Caco-2 (cell line): Measurements from ENCODE around the gene THBS2. TPM values are rescaled to one million over a fixed set of nuclear protein-coding genes. Genes with fewer than 3 reads are reported as not detected.

ENCODE experiments used
- BruUV-seq: library from RNA; stranded (reverse); fragments of 400-500 nt; replicated peaks from 2 replicates; lab custom pipeline; 2021; lab: Mats Ljungman, UMichigan
- CTCF ChIA-PET: fragments of 300-600 bp; sonication (Branson Sonifier 250); formaldehyde crosslinking; loops from one replicate; lab custom pipeline; 2022; ENCODE audit warnings: antibody characterized with exemption; lab: Charles Lee
- POLR2A ChIA-PET: fragments of 300-600 bp; sonication (Branson Sonifier 250); formaldehyde crosslinking; loops from one replicate; lab custom pipeline; 2022; ENCODE audit warnings: antibody characterized with exemption; lab: Charles Lee
- DNase-seq, 2 experiments: peaks; one replicate each; pipeline versions ENCODE4 v3.0.0 to v3.0.0-alpha.2; 2020 to 2022
- H3K27me3 ChIP-seq: replicated peaks from 2 replicates; pipeline ENCODE4 v1.6.0; 2011; ENCODE audit warnings: low read length; ENCODE audit not compliant: control insufficient read depth, insufficient read depth
- H3K36me3 ChIP-seq: 2 replicates; pipeline ENCODE4 v1.5.1; 2011; ENCODE audit warnings: low read length; ENCODE audit not compliant: control insufficient read depth, insufficient read depth
- H3K4me1 ChIP-seq: fragments of 250-450 bp; sonication (Bioruptor Pico); 2 replicates; pipeline ENCODE4 v1.5.1; 2020; ENCODE audit warnings: mild to moderate bottlenecking
- H3K4me3 ChIP-seq: 2 replicates; pipeline ENCODE4 v1.5.1; 2011; ENCODE audit warnings: low read depth, mild to moderate bottlenecking, control low read depth, low read length
- H3K9me3 ChIP-seq: fragments of 250-450 bp; sonication (Bioruptor Pico); 2 replicates; pipeline ENCODE4 v1.5.1; 2020; ENCODE audit warnings: mild to moderate bottlenecking, moderate library complexity
- H3K27ac Mint-ChIP-seq: one replicate; pipeline ENCODE4 v1.8.0; 2022; ENCODE audit warnings: mixed read lengths; ENCODE audit not compliant: unreplicated experiment
- H3K27me3 Mint-ChIP-seq: one replicate; pipeline ENCODE4 v1.8.0; 2022; ENCODE audit warnings: mixed read lengths; ENCODE audit not compliant: insufficient read depth, unreplicated experiment
- H3K36me3 Mint-ChIP-seq: one replicate; pipeline ENCODE4 v1.8.0; 2022; ENCODE audit warnings: mild to moderate bottlenecking, mixed read lengths; ENCODE audit not compliant: insufficient read depth, unreplicated experiment
- H3K4me1 Mint-ChIP-seq: one replicate; pipeline ENCODE4 v1.8.0; 2022; ENCODE audit warnings: low read depth, mixed read lengths; ENCODE audit not compliant: unreplicated experiment
- H3K4me3 Mint-ChIP-seq: one replicate; pipeline ENCODE4 v1.8.0; 2022; ENCODE audit warnings: mild to moderate bottlenecking, moderate library complexity, mixed read lengths; ENCODE audit not compliant: unreplicated experiment
- H3K9me3 Mint-ChIP-seq: one replicate; pipeline ENCODE4 v1.8.0; 2022; ENCODE audit warnings: mixed read lengths; ENCODE audit not compliant: unreplicated experiment
- intact Hi-C: fragments of 100-400 bp; cut with micrococcal nuclease; formaldehyde crosslinking; loops from one replicate; pipeline ENCODE4 v1.10.0; 2022; ENCODE audit not compliant: unreplicated experiment
- total RNA-seq: library from RNA; stranded (reverse); gene quantifications from 2 replicates; pipeline ENCODE4 v1.2.3, GENCODE V29; 2022
- TF ChIP-seq, protein P1 (sequence below), 2 experiments: fragments of 200-600 bp in 1 of 2; IDR thresholded peaks; 1 replicate in 1 of 2; 2 replicates in 1 of 2; pipeline versions ENCODE4 v1.5.1 to v1.8.0; 2011 to 2022; ENCODE audit warnings: antibody characterized with exemption in 1 of 2, control low read depth in 1 of 2, inconsistent platforms in 1 of 2, low read depth in 1 of 2, low read length in 1 of 2, mild to moderate bottlenecking in 1 of 2, moderate library complexity in 1 of 2; ENCODE audit not compliant: insufficient read depth in 1 of 2, severe bottlenecking in 1 of 2, unreplicated experiment in 1 of 2

Gene THBS2
- total RNA-seq, 1 experiment from 2014 or later, result 0.07 TPM

DNA sequence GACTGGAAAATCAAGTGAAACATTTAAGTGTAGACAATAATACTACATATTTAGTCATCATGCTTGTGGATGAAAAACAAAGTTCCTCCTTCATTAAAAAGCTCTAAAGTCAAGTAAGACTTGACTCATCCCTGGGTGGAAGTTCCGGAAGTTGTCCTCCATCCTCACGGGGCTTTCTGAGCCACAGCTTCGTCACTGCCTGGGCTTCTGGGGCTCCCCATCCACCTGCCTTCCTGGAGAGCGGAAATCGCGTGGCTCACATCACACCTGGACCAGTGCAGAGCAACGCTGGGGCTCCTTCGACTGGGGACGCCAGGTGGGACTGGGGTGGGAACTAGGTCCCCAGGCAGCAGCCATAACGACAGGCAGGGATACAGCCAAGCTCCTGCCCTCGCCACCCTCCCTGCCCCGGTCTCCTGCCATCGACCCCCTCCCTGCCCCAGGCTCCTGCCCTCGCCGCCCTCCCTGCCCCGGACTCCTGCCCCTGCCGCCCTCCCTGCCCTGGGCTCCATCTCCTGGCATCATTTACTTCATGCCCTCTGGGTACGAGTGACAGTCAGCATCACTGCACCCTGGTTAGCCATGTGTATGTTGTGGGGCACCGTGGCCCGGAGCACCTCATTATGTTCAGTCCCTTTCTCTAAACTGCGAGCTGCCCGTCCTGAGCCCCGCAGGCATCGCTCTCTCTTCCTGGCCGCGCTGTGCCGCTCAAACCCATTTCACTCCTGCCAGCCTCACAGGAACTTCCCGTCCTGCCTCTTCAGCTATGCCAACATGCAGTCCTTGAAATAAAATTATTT is 12.9 kb downstream of the THBS2 start:
- peaks cover 3% of the 10 kb centered on the region for H3K9me3 Mint-ChIP-seq
- H3K27me3 Mint-ChIP-seq, result no peaks in the 10 kb centered on the region
- TF ChIP-seq, protein P1, sequence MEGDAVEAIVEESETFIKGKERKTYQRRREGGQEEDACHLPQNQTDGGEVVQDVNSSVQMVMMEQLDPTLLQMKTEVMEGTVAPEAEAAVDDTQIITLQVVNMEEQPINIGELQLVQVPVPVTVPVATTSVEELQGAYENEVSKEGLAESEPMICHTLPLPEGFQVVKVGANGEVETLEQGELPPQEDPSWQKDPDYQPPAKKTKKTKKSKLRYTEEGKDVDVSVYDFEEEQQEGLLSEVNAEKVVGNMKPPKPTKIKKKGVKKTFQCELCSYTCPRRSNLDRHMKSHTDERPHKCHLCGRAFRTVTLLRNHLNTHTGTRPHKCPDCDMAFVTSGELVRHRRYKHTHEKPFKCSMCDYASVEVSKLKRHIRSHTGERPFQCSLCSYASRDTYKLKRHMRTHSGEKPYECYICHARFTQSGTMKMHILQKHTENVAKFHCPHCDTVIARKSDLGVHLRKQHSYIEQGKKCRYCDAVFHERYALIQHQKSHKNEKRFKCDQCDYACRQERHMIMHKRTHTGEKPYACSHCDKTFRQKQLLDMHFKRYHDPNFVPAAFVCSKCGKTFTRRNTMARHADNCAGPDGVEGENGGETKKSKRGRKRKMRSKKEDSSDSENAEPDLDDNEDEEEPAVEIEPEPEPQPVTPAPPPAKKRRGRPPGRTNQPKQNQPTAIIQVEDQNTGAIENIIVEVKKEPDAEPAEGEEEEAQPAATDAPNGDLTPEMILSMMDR (IDR thresholded peaks at IDR 0.05; ENCODE audit: insufficient read depth in 1 of 2, low read depth in 1 of 2, low read length in 1 of 2, severe bottlenecking in 1 of 2, unreplicated experiment in 1 of 2), result no peak
- DNase-seq, result no peak
- CTCF ChIA-PET, result no interaction called here
- POLR2A ChIA-PET, result no interaction called here
- H3K27me3 ChIP-seq, result no peaks in the 10 kb centered on the region
- no peak overlapping the region for H3K4me3 ChIP-seq
- intact Hi-C loops, result no loop called here
- BruUV-seq, result no TSS peak
- H3K36me3 ChIP-seq, result no peaks in the 10 kb centered on the region
- no peaks in the 10 kb centered on the region for H3K36me3 Mint-ChIP-seq
- H3K4me3 Mint-ChIP-seq, result no peak overlapping the region
- no peaks in the 10 kb centered on the region for H3K4me1 Mint-ChIP-seq
- peaks cover 9% of the 10 kb centered on the region; the same call in 1 of the 2 replicates for H3K4me1 ChIP-seq
- no peak overlapping the region for H3K27ac Mint-ChIP-seq
- H3K9me3 ChIP-seq, result no peaks in the 10 kb centered on the region

DNA sequence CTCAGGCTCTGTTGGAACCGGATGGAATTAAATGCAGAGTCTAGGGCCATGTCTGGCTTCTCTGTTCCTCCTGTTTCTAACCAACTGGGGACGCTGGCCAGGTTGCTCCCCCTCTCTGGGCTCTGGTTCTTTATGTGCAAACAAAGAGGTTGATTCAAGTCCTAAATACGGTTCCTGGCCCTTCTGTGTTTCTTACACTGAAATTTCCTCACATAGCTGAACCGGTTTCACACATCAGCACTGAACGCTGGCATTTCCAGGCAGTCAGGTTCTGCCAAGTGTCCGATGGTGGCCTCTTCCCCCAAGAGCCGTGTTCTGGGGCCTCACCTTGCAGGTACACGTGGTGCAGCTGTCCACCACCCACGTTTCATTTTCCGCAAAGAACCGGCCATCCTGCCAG is 13.5 kb downstream of the THBS2 start:
- no peaks in the 10 kb centered on the region for H3K36me3 Mint-ChIP-seq
- H3K4me3 ChIP-seq, result no peak overlapping the region
- no peaks in the 10 kb centered on the region for H3K9me3 ChIP-seq
- no peaks in the 10 kb centered on the region for H3K27me3 Mint-ChIP-seq
- peaks cover 9% of the 10 kb centered on the region; the same call in 1 of the 2 replicates for H3K4me1 ChIP-seq
- CTCF ChIA-PET, result no interaction called here
- POLR2A ChIA-PET, result no interaction called here
- TF ChIP-seq, protein P1 (IDR thresholded peaks at IDR 0.05; ENCODE audit: insufficient read depth in 1 of 2, low read depth in 1 of 2, low read length in 1 of 2, severe bottlenecking in 1 of 2, unreplicated experiment in 1 of 2), result no peak
- intact Hi-C loops, result no loop called here
- BruUV-seq, result no TSS peak
- H3K36me3 ChIP-seq, result no peaks in the 10 kb centered on the region
- no peak overlapping the region for H3K4me3 Mint-ChIP-seq
- no peak overlapping the region for H3K27ac Mint-ChIP-seq
- H3K27me3 ChIP-seq, result no peaks in the 10 kb centered on the region
- no peak for DNase-seq
- no peaks in the 10 kb centered on the region for H3K4me1 Mint-ChIP-seq
- H3K9me3 Mint-ChIP-seq, result peaks cover 9% of the 10 kb centered on the region

DNA sequence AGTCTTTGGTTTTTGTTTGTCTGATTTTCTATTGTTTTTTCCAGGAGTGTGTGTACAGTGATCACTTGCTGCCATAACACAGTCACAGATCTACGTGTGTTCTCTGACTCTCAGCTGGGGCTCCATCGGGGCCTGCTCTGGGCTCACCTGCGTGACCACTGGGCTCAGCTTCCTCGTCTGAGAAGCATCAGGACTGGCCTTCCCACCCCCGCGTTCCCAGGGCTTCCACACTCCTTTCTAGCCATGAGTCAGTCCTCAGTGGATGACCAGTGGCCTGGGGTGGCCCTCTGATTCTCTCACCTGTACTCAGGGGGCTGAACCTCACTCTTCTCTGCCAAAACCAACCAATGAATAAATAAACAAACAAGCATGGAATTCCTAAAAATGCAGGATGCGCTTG is 14.5 kb downstream of the THBS2 start:
- BruUV-seq, result no TSS peak
- Mint-ChIP-seq H3K36me3 (no peaks in the 10 kb centered on the region), H3K4me3 (no peak overlapping the region), H3K4me1 (no peaks in the 10 kb centered on the region), H3K27ac (no peak overlapping the region), H3K27me3 (no peaks in the 10 kb centered on the region), H3K9me3 (peaks cover 16% of the 10 kb centered on the region)
- Histone ChIP-seq H3K4me3 (no peak overlapping the region), H3K4me1 (peaks cover 9% of the 10 kb centered on the region; the same call in 1 of the 2 replicates), H3K27me3 (no peaks in the 10 kb centered on the region), H3K36me3 (no peaks in the 10 kb centered on the region), H3K9me3 (0 out of 2 replicates have a peak, but pooled peaks cover 2% of the 10 kb centered on the region)
- no peak for DNase-seq
- TF ChIP-seq, protein P1 (IDR thresholded peaks at IDR 0.05; ENCODE audit: insufficient read depth in 1 of 2, low read depth in 1 of 2, low read length in 1 of 2, severe bottlenecking in 1 of 2, unreplicated experiment in 1 of 2), result no peak
- CTCF ChIA-PET, result no interaction called here
- POLR2A ChIA-PET, result no interaction called here
- intact Hi-C loops, result no loop called here
